Osteocyte (in vitro differentiated cells): ENCODE measurements around the gene DIO3. TPM values are rescaled to one million over a fixed set of nuclear protein-coding genes. Genes with fewer than 3 reads are reported as not detected.

Source experiments
- DNase-seq: peaks from one replicate; pipeline ENCODE4 v3.0.0; 2021; ENCODE audit warnings: mixed read lengths; ENCODE audit not compliant: unreplicated experiment; ENCODE audit errors: extremely low spot score
- H3K27ac Mint-ChIP-seq: one replicate; pipeline ENCODE4 v1.8.0; 2021; ENCODE audit warnings: mild to moderate bottlenecking, mixed read lengths; ENCODE audit not compliant: unreplicated experiment
- H3K27me3 Mint-ChIP-seq: one replicate; pipeline ENCODE4 v1.8.0; 2021; ENCODE audit warnings: mixed read lengths; ENCODE audit not compliant: unreplicated experiment
- H3K36me3 Mint-ChIP-seq: one replicate; pipeline ENCODE4 v1.8.0; 2021; ENCODE audit warnings: mixed read lengths; ENCODE audit not compliant: unreplicated experiment
- H3K4me1 Mint-ChIP-seq: one replicate; pipeline ENCODE4 v1.8.0; 2021; ENCODE audit warnings: mixed read lengths; ENCODE audit not compliant: unreplicated experiment
- H3K4me3 Mint-ChIP-seq: one replicate; pipeline ENCODE4 v1.8.0; 2021; ENCODE audit warnings: mild to moderate bottlenecking, moderate library complexity, mixed read lengths; ENCODE audit not compliant: unreplicated experiment
- H3K9me3 Mint-ChIP-seq: one replicate; pipeline ENCODE4 v1.8.0; 2021; ENCODE audit warnings: mixed read lengths; ENCODE audit not compliant: unreplicated experiment
- CTCF ChIP-seq: fragments of 200-600 bp; sonication (generic); IDR thresholded peaks from 2 replicates; pipeline ENCODE4 v1.5.0; 2021; ENCODE audit warnings: antibody characterized with exemption, mild to moderate bottlenecking, moderate library complexity
- total RNA-seq: library from RNA; stranded (reverse); gene quantifications from 2 replicates; pipeline ENCODE4 v1.2.1, GENCODE V29; 2021

DIO3 gene
- total RNA-seq, 1 donor from 2014 or later = 0.43 TPM

- no peaks in the 10 kb centered on the region for H3K36me3 Mint-ChIP-seq
- H3K27me3 Mint-ChIP-seq = peaks cover 35% of the 10 kb centered on the region
- no peak for TF ChIP-seq CTCF
- no peak for DNase-seq
- H3K9me3 Mint-ChIP-seq = no peaks in the 10 kb centered on the region
- no peak overlapping the region for H3K4me3 Mint-ChIP-seq
- H3K27ac Mint-ChIP-seq = no peak overlapping the region
- no peaks in the 10 kb centered on the region for H3K4me1 Mint-ChIP-seq
Observed at GRCh38 chr14:101575581-101575980, 14.3 kb downstream of the DIO3 start.

- Mint-ChIP-seq H3K36me3 (no peaks in the 10 kb centered on the region), H3K4me3 (no peak overlapping the region), H3K9me3 (no peaks in the 10 kb centered on the region), H3K27ac (no peak overlapping the region), H3K27me3 (peaks cover 39% of the 10 kb centered on the region), H3K4me1 (no peaks in the 10 kb centered on the region)
- TF ChIP-seq CTCF = no peak
- DNase-seq = no peak
Observed at GRCh38 chr14:101577221-101577909, 16.1 kb downstream of the DIO3 start.

GRCh38 chr14:101578489-101578888 lies 17.2 kb downstream of the DIO3 start:
- peaks cover 37% of the 10 kb centered on the region for H3K27me3 Mint-ChIP-seq
- H3K36me3 Mint-ChIP-seq = no peaks in the 10 kb centered on the region
- no peak overlapping the region for H3K27ac Mint-ChIP-seq

GRCh38 chr14:101579372-101580080 lies 18.2 kb downstream of the DIO3 start:
- H3K4me3 Mint-ChIP-seq = no peak overlapping the region
- H3K27me3 Mint-ChIP-seq = peaks cover 29% of the 10 kb centered on the region
- DNase-seq = no peak
- TF ChIP-seq CTCF = no peak
- H3K36me3 Mint-ChIP-seq = no peaks in the 10 kb centered on the region
- H3K4me1 Mint-ChIP-seq = no peaks in the 10 kb centered on the region
- no peak overlapping the region for H3K27ac Mint-ChIP-seq
- H3K9me3 Mint-ChIP-seq = no peaks in the 10 kb centered on the region

More at GRCh38 chr14:101578489-101578888, 17.2 kb downstream of the DIO3 start:
- Mint-ChIP-seq H3K4me3 (no peak overlapping the region), H3K9me3 (no peaks in the 10 kb centered on the region), H3K4me1 (no peaks in the 10 kb centered on the region)
- TF ChIP-seq CTCF = no peak
- DNase-seq = no peak

GRCh38 chr14:101581806-101582205 lies 20.5 kb downstream of the DIO3 start:
- no peaks in the 10 kb centered on the region for H3K4me1 Mint-ChIP-seq
- no peaks in the 10 kb centered on the region for H3K36me3 Mint-ChIP-seq
- TF ChIP-seq CTCF = no peak
- no peak for DNase-seq
- H3K27me3 Mint-ChIP-seq = peaks cover 23% of the 10 kb centered on the region
- H3K27ac Mint-ChIP-seq = no peak overlapping the region
- H3K9me3 Mint-ChIP-seq = no peaks in the 10 kb centered on the region
- no peak overlapping the region for H3K4me3 Mint-ChIP-seq
